Measurements from ENCODE around the gene ARAP1.
A peak's percentile ranks its signal among the peaks of the same experiment; 100 is the strongest.

ARAP1 gene

GRCh38 chr11:72643547-72643946, 108.7 kb downstream of the ARAP1 start:
- H3K4me3 ChIP-seq (ENCODE audit: control insufficient read depth, low read depth, low read length): no peak overlapping the region
- DNase-seq (ENCODE audit: low read depth): no peak
- no peak for TF ChIP-seq CTCF (IDR thresholded peaks at IDR 0.05; ENCODE audit: control insufficient read depth, insufficient read depth, low read depth, low read length, missing control alignments)

- peak overlapping the region; percentile 41 for H3K4me3 ChIP-seq (ENCODE audit: control insufficient read depth, low read depth, low read length)
- peak; percentile 69 for TF ChIP-seq CTCF (IDR thresholded peaks at IDR 0.05; ENCODE audit: control insufficient read depth, insufficient read depth, low read depth, low read length, missing control alignments)
- DNase-seq (ENCODE audit: low read depth): no peak
Observed at GRCh38 chr11:72642884-72643522, 109.2 kb downstream of the ARAP1 start.

GRCh38 chr11:72642043-72642883, 109.9 kb downstream of the ARAP1 start:
- peak overlapping the region; percentile 41 for H3K4me3 ChIP-seq (ENCODE audit: control insufficient read depth, low read depth, low read length)
- no peak for TF ChIP-seq CTCF (IDR thresholded peaks at IDR 0.05; ENCODE audit: control insufficient read depth, insufficient read depth, low read depth, low read length, missing control alignments)
- no peak for DNase-seq (ENCODE audit: low read depth)

- no peak overlapping the region; the same call in 1 of the 2 replicates for H3K4me3 ChIP-seq (ENCODE audit: control insufficient read depth, low read depth, low read length)
- no peak for TF ChIP-seq CTCF (IDR thresholded peaks at IDR 0.05; ENCODE audit: control insufficient read depth, insufficient read depth, low read depth, low read length, missing control alignments)
- no peak for DNase-seq (ENCODE audit: low read depth)
Observed at GRCh38 chr11:72641522-72642042, 110.6 kb downstream of the ARAP1 start.

GRCh38 chr11:72639502-72640375, 112.5 kb downstream of the ARAP1 start:
- no peak for TF ChIP-seq CTCF (IDR thresholded peaks at IDR 0.05; ENCODE audit: control insufficient read depth, insufficient read depth, low read depth, low read length, missing control alignments)
- DNase-seq (ENCODE audit: low read depth): no peak
- no peak overlapping the region for H3K4me3 ChIP-seq (ENCODE audit: control insufficient read depth, low read depth, low read length)

- H3K4me3 ChIP-seq (ENCODE audit: control insufficient read depth, low read depth, low read length): no peak overlapping the region
- no peak for TF ChIP-seq CTCF (IDR thresholded peaks at IDR 0.05; ENCODE audit: control insufficient read depth, insufficient read depth, low read depth, low read length, missing control alignments)
- no peak for DNase-seq (ENCODE audit: low read depth)
Observed at GRCh38 chr11:72637926-72638325, 114.3 kb downstream of the ARAP1 start.
